GM21723 (cell line): ENCODE data around the gene PDSS1.
A peak's percentile ranks its signal among the peaks of the same experiment; 100 is the strongest.

Experiments
- ATAC-seq: cut with Tn5 transposase; IDR thresholded peaks from one replicate; pipeline ENCODE4 v1.9.1; 2021; ENCODE audit warnings: mild to moderate bottlenecking, moderate library complexity; ENCODE audit not compliant: unreplicated experiment

PDSS1 gene

GRCh38 chr10:26698909-26699308 lies 1.4 kb downstream of the PDSS1 start:
- no peak for ATAC-seq

- no peak for ATAC-seq
Measured at GRCh38 chr10:26699631-26700030, 2.1 kb downstream of the PDSS1 start.

- ATAC-seq: no peak
Measured at GRCh38 chr10:26700884-26701630, 3.6 kb downstream of the PDSS1 start.

- no peak for ATAC-seq
Measured at GRCh38 chr10:26703096-26703495, 5.6 kb downstream of the PDSS1 start.

GRCh38 chr10:26703974-26704373 lies 6.5 kb downstream of the PDSS1 start:
- no peak for ATAC-seq

- no peak for ATAC-seq
Measured at GRCh38 chr10:26706206-26706605, 8.7 kb downstream of the PDSS1 start.

GRCh38 chr10:26706936-26707335 lies 9.4 kb downstream of the PDSS1 start:
- no peak for ATAC-seq

- no peak for ATAC-seq
Measured at GRCh38 chr10:26711324-26711723, 13.8 kb downstream of the PDSS1 start.

- ATAC-seq: no peak
Measured at GRCh38 chr10:26714415-26715136, 17.1 kb downstream of the PDSS1 start.

GRCh38 chr10:26715137-26715487 lies 17.6 kb downstream of the PDSS1 start:
- no peak for ATAC-seq

- no peak for ATAC-seq
Measured at GRCh38 chr10:26717476-26717875, 20.0 kb downstream of the PDSS1 start.

- ATAC-seq: no peak
Measured at GRCh38 chr10:26721561-26721960, 24.1 kb downstream of the PDSS1 start.

GRCh38 chr10:26723016-26723415 lies 25.5 kb downstream of the PDSS1 start:
- no peak for ATAC-seq

- ATAC-seq: no peak
Measured at GRCh38 chr10:26725837-26726727, 28.6 kb downstream of the PDSS1 start.

GRCh38 chr10:26727005-26727404 lies 29.5 kb downstream of the PDSS1 start:
- no peak for ATAC-seq

- ATAC-seq: no peak
Measured at GRCh38 chr10:26728957-26729356, 31.5 kb downstream of the PDSS1 start.

- ATAC-seq: no peak
Measured at GRCh38 chr10:26729395-26729794, 31.9 kb downstream of the PDSS1 start.

GRCh38 chr10:26730552-26730951 lies 33.1 kb downstream of the PDSS1 start:
- no peak for ATAC-seq

- no peak for ATAC-seq
Measured at GRCh38 chr10:26733750-26734568, 36.5 kb downstream of the PDSS1 start.

- ATAC-seq: no peak
Measured at GRCh38 chr10:26735435-26735834, 37.9 kb downstream of the PDSS1 start.

GRCh38 chr10:26737730-26738129 lies 40.2 kb downstream of the PDSS1 start:
- ATAC-seq: peak; percentile 77
